GM10248 (cell line): Measurements from ENCODE around the gene AUTS2.

ENCODE experiments used
- CTCF ChIA-PET: fragments of 300-600 bp; sonication (Branson Sonifier 250); formaldehyde crosslinking; extraction: SDS; loops from one replicate; lab custom pipeline; 2021; ENCODE audit warnings: antibody characterized with exemption; lab: Yijun Ruan, JAX
- POLR2A ChIA-PET: fragments of 350-650 bp; sonication (Branson Sonifier 250); formaldehyde crosslinking; extraction: SDS; loops from one replicate; lab custom pipeline; 2020; ENCODE audit warnings: antibody characterized with exemption; lab: Yijun Ruan, JAX
- DNase-seq: peaks from one replicate; pipeline ENCODE4 v3.0.0; 2012; ENCODE audit errors: extremely low spot score
- CTCF ChIP-seq: IDR thresholded peaks from 2 replicates; pipeline ENCODE4 v1.5.1; 2012; ENCODE audit warnings: mild to moderate bottlenecking, low read depth; ENCODE audit errors: extremely low read depth, missing control alignments, control extremely low read depth

AUTS2 gene

DNA sequence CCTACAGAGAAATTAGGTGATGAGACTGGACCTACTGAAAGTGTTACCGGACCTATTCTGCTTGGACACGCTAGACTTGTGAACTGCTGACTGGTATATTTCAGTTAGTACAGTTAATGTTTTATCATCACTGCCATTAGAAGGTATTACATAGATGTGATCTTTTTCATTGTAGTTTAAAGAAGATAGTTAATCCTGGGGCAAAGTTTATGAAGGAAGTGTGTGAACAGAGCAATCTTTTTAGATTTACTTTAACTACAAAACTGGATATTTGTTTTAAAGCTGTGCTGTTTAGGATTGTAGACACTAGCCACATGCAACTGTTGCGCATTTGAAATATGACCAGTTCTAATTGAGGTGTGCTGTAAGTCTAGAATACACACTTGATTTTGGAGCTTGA lies 446.7 kb downstream of the AUTS2 start:
- POLR2A ChIA-PET = no interaction called here
- TF ChIP-seq CTCF = no peak
- CTCF ChIA-PET = interaction anchor here (0.6 to 2.9 kb wide), 6 partner anchors 10 to 641 kb away, joined by 3 to 11 read pairs (median 4); no protein-coding TSS in a partner anchor
- DNase-seq = no peak

DNA sequence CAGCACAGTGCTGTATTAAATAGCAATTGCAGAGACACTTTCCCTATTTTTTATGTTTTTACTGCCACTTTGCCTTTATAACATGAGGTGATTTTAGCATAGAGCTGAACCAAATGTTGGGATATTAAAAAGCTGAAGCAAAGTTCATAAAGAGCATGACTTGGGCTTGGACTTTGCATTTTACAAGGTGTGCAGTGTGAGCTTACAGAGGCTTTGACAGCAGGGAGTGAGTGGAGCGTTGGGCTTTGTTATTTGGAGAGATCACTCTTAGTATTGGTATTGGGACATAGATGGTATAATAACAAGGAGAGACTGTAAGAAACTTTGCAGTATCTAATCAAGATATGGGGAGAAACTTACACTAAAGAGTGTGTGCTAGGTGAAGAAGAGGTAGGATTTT lies 449.1 kb downstream of the AUTS2 start:
- ChIA-PET POLR2A (no interaction called here), CTCF (interaction anchor here (0.9 to 1.7 kb wide), 4 partner anchors 13 to 651 kb away, joined by 3 to 5 read pairs (median 4); no protein-coding TSS in a partner anchor)
- no peak for TF ChIP-seq CTCF
- DNase-seq = no peak

- TF ChIP-seq CTCF = no peak
These were observed 449.7 kb downstream of the AUTS2 start for GRCh38 chr7:70047891-70048448.

GRCh38 chr7:70051726-70052125 lies 453.5 kb downstream of the AUTS2 start:
- ChIA-PET POLR2A (no interaction called here), CTCF (interaction anchor here (1.2 to 2.3 kb wide), 3 partner anchors 9 to 16 kb away, joined by 3 to 8 read pairs (median 6); no protein-coding TSS in a partner anchor)
- TF ChIP-seq CTCF = no peak
- DNase-seq = no peak

More at GRCh38 chr7:70047891-70048448, 449.7 kb downstream of the AUTS2 start:
- DNase-seq = no peak
- ChIA-PET POLR2A (no interaction called here), CTCF (interaction anchor here (0.9 to 1.7 kb wide), 4 partner anchors 12 to 651 kb away, joined by 3 to 5 read pairs (median 4); no protein-coding TSS in a partner anchor)

GRCh38 chr7:70052691-70053090 lies 454.4 kb downstream of the AUTS2 start:
- CTCF ChIA-PET = interaction anchor here (1.2 to 1.7 kb wide), 2 partner anchors 10 to 17 kb away, joined by 3 to 8 read pairs; no protein-coding TSS in a partner anchor
- POLR2A ChIA-PET = no interaction called here
- no peak for DNase-seq
- no peak for TF ChIP-seq CTCF

DNA sequence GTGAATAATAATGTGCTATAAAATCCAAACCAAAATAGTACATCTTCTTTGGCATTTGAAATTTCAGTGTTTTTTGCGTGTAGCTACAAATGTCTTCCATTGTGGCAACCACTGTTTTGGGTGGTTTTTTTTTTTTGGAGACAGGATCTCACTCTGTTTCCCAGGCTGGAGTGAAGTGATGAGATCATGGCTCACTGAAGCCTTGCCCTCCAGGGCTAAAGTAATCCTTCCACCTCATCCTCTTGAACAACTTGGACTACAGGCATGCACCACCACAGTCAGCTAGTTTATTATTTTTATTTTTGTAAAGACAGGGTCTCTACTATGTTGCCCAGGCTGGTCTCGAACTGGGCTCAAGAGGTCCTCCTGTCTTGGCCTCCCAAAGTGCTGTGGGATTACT lies 455.1 kb downstream of the AUTS2 start:
- TF ChIP-seq CTCF = no peak
- DNase-seq = no peak
- ChIA-PET CTCF (interaction anchor here (0.8 kb wide), 1 partner anchor 10 kb away, joined by 3 read pairs; no protein-coding TSS in a partner anchor), POLR2A (no interaction called here)
